K562 (cell line): Measurements from ENCODE around the gene PVALEF. TPM values are rescaled to one million over a fixed set of nuclear protein-coding genes. Genes with fewer than 3 reads are reported as not detected.
A peak's percentile ranks its signal among the peaks of the same experiment; 100 is the strongest.

Experiments used
- ATAC-seq: fragments of 200-7000 bp; cut with Tn5 transposase; 3 replicates; pipeline ENCODE4 v1.9.1; 2020; ENCODE audit warnings: moderate library complexity
- BruUV-seq: library from RNA; stranded (reverse); fragments of 400-500 nt; replicated peaks from 2 replicates; lab custom pipeline; 2021; lab: Mats Ljungman, UMichigan
- CTCF ChIA-PET: fragments of 300-600 bp; formaldehyde crosslinking; extraction: SDS; loops from one replicate; lab custom pipeline; 2021; ENCODE audit warnings: low intra/inter-chr PET ratio; lab: Yijun Ruan, JAX
- POLR2A ChIA-PET: fragments of 300-600, 350-650 bp; sonication (Branson Sonifier 250); formaldehyde crosslinking; extraction: SDS; loops from one replicate; lab custom pipeline; 2021; ENCODE audit warnings: antibody characterized with exemption, inconsistent platforms; lab: Yijun Ruan, JAX
- DNase-seq, 4 experiments: peaks; one replicate each; pipeline versions ENCODE4 v3.0.0 to v3.0.0-alpha.2; 2011 to 2018; ENCODE audit warnings: low spot score in 3 of 4, mixed read lengths in 3 of 4; ENCODE audit errors: extremely low read depth in 1 of 4
- FAIRE-seq: peaks from 2 replicates; lab custom pipeline; 2011; peaks lifted over from hg19 to GRCh38; lab: Jason Lieb, UNC
- H2AFZ ChIP-seq: 2 replicates; pipeline ENCODE4 v1.6.0; 2011; ENCODE audit warnings: low read depth, low read length, control low read depth, inconsistent platforms
- H3K27ac ChIP-seq: fragments of 200-600 bp; 3 replicates; pipeline ENCODE4 v1.8.0; 2011; ENCODE audit warnings: low read depth, mild to moderate bottlenecking, control low read depth, inconsistent platforms, low read length, moderate library complexity, mixed read lengths; ENCODE audit errors: extremely low read depth
- H3K27me3 ChIP-seq, 2 experiments: fragments of 300-600 bp in 1 of 2; 2 replicates in 1 of 2; 3 replicates in 1 of 2; pipeline versions ENCODE4 v1.6.0 to v1.8.0; 2011; ENCODE audit warnings: inconsistent platforms in 2 of 2, low read length in 2 of 2, mild to moderate bottlenecking in 1 of 2, mixed read lengths in 1 of 2, moderate library complexity in 1 of 2; ENCODE audit not compliant: control insufficient read depth in 2 of 2, insufficient read depth in 2 of 2
- H3K36me3 ChIP-seq: fragments of 300-600 bp; 3 replicates; pipeline ENCODE4 v1.8.0; 2011; ENCODE audit warnings: mild to moderate bottlenecking, low read length, inconsistent platforms; ENCODE audit not compliant: control insufficient read depth, insufficient read depth
- H3K4me1 ChIP-seq, 2 experiments: fragments of 200-600 bp in 1 of 2; replicated peaks in 1 of 2; 2 replicates in 1 of 2; 3 replicates in 1 of 2; pipeline versions ENCODE4 v1.5.1 to v1.8.0; 2011; ENCODE audit warnings: inconsistent platforms in 2 of 2, low read length in 2 of 2, mild to moderate bottlenecking in 1 of 2, mixed read lengths in 1 of 2, moderate library complexity in 1 of 2; ENCODE audit not compliant: control insufficient read depth in 2 of 2, insufficient read depth in 2 of 2
- H3K4me2 ChIP-seq: 2 replicates; pipeline ENCODE4 v1.6.1; 2011; ENCODE audit warnings: low read length, control low read depth, inconsistent platforms, mixed read lengths; ENCODE audit not compliant: insufficient read depth
- H3K4me3 ChIP-seq: fragments of 200-600 bp; sonication (generic), shearing (Covaris generic); 2 replicates; pipeline ENCODE4 v1.5.1; 2016; ENCODE audit warnings: control low read depth, inconsistent platforms
- H3K79me2 ChIP-seq: fragments of 200-600 bp; 3 replicates; pipeline ENCODE4 v1.8.0; 2011; ENCODE audit warnings: low read length, inconsistent platforms; ENCODE audit not compliant: control insufficient read depth, insufficient read depth
- H3K9ac ChIP-seq, 2 experiments: 2 replicates each; pipeline versions ENCODE4 v1.6.0 to v1.6.1; 2011; ENCODE audit warnings: low read depth in 2 of 2, low read length in 2 of 2, control low read depth in 1 of 2, inconsistent platforms in 1 of 2, mild to moderate bottlenecking in 1 of 2, mixed read lengths in 1 of 2; ENCODE audit not compliant: insufficient read depth in 1 of 2
- H3K9me1 ChIP-seq: one replicate; pipeline ENCODE4 v1.6.0; 2011; ENCODE audit warnings: inconsistent platforms, mild to moderate bottlenecking, low read length, moderate library complexity; ENCODE audit not compliant: control insufficient read depth, insufficient read depth
- H3K9me3 ChIP-seq: replicated peaks from 2 replicates; pipeline ENCODE4 v1.5.1; 2011; ENCODE audit warnings: low read depth, low read length, inconsistent platforms; ENCODE audit not compliant: control insufficient read depth, insufficient read depth
- H4K20me1 ChIP-seq: replicated peaks from 2 replicates; pipeline ENCODE4 v1.6.1; 2011; ENCODE audit warnings: low read length, inconsistent platforms, mixed read lengths; ENCODE audit not compliant: control insufficient read depth, insufficient read depth
- ADNP ChIP-seq: fragments of 200-800 bp; sonication (Bioruptor generic); IDR thresholded peaks from 2 replicates; pipeline ENCODE4 v1.6.1; 2016; ENCODE audit warnings: missing genetic modification characterization, missing compliant biosample characterization
- CHD2 ChIP-seq: IDR thresholded peaks from 2 replicates; pipeline ENCODE4 v1.6.1; 2011; ENCODE audit warnings: low read depth, low read length
- EP400 ChIP-seq: fragments of 450-650 bp; IDR thresholded peaks from 2 replicates; pipeline ENCODE4 v1.6.1; 2017; ENCODE audit warnings: antibody characterized with exemption, mild to moderate bottlenecking, moderate library complexity
- GTF2B ChIP-seq: IDR thresholded peaks from 2 replicates; pipeline ENCODE4 v1.6.1; 2011; ENCODE audit not compliant: insufficient read length; ENCODE audit errors: extremely low read depth
- PYGO2 ChIP-seq: fragments of 450-650 bp; IDR thresholded peaks from 2 replicates; pipeline ENCODE4 v1.6.1; 2016; ENCODE audit warnings: mild to moderate bottlenecking, missing genetic modification characterization, moderate library complexity, missing compliant biosample characterization
- RNF2 ChIP-seq: sonication (generic); IDR thresholded peaks from 2 replicates; pipeline ENCODE4 v1.6.1; 2016
- SMARCA5 ChIP-seq: fragments of 450-650 bp; IDR thresholded peaks from 2 replicates; pipeline ENCODE4 v1.6.1; 2016
- SREBF2 ChIP-seq: sonication (generic); formaldehyde crosslinking; IDR thresholded peaks from 2 replicates; pipeline ENCODE4 v1.4.0; 2020; ENCODE audit warnings: mild to moderate bottlenecking, missing genetic modification reagents
- STAT6 ChIP-seq: sonication (generic); formaldehyde crosslinking; IDR thresholded peaks from 2 replicates; pipeline ENCODE4 v1.8.1; 2023; ENCODE audit warnings: mild to moderate bottlenecking, missing genetic modification reagents
- ZBTB26 ChIP-seq: fragments of 450-650 bp; formaldehyde crosslinking; IDR thresholded peaks from 2 replicates; pipeline ENCODE4 v1.4.0; 2022; ENCODE audit warnings: missing genetic modification characterization
- ZBTB8A ChIP-seq: fragments of 450-650 bp; IDR thresholded peaks from 2 replicates; pipeline ENCODE4 v1.6.1; 2018; ENCODE audit warnings: mild to moderate bottlenecking, moderate library complexity; ENCODE audit not compliant: partially characterized antibody
- ZC3H11A ChIP-seq: IDR thresholded peaks from 2 replicates; pipeline ENCODE4 v1.6.1; 2012; ENCODE audit warnings: low read depth, low read length, improper control_type of control experiment
- ZNF764 ChIP-seq: fragments of 250-450 bp; sonication (Bioruptor Pico); IDR thresholded peaks from 2 replicates; pipeline ENCODE4 v1.4.0; 2020; ENCODE audit warnings: low read depth, mild to moderate bottlenecking, moderate library complexity
- WGBS: fragments of 100-300 bp; shearing (Covaris generic); methylation state at CpG from one replicate; pipeline ENCODE4 v1.1.6; 2016; ENCODE audit warnings: low coverage, mixed read lengths; ENCODE audit not compliant: insufficient coverage; ENCODE audit errors: missing lambda C conversion rate; 5-methylcytosine and 5-hydroxymethylcytosine counted together
- in situ Hi-C: fragments of 300-500 bp; cut with MboI; formaldehyde crosslinking; loops from 4 replicates; pipeline ENCODE4 v1.15.0; 2018; ENCODE audit warnings: inconsistent platforms, mixed read lengths
- intact Hi-C: fragments of 100-400 bp; cut with micrococcal nuclease; formaldehyde crosslinking; loops from 2 replicates; pipeline ENCODE4 v1.14.2; 2022
- polyA plus RNA-seq, 8 experiments: library from polyadenylated mRNA; depleted of rRNA in 4 of 8; stranded (reverse) in 5 of 8; unstranded in 3 of 8; fragments of >200 nt; fragmentation: Nextera tagmentation in 2 of 8; fragmentation: Illumina TruSeq in 1 of 8; extraction: Ambion mirVana in 2 of 8; extraction: Trizol in 1 of 8; gene quantifications; 2 replicates each; pipeline versions ENCODE4 v1.2.1 to v1.2.3, GENCODE V29; 2011 to 2014; ENCODE audit warnings: inconsistent platforms in 1 of 8, missing spikeins in 1 of 8
- total RNA-seq, 7 experiments: library from RNA; depleted of rRNA in 6 of 7; stranded (reverse); fragments of >200 nt in 6 of 7; fragmentation: Illumina TruSeq in 2 of 7; extraction: Trizol in 2 of 7; gene quantifications; 2 replicates each; pipeline versions ENCODE4 v1.2.1 to v1.2.3, GENCODE V29; 2011 to 2021; ENCODE audit warnings: low replicate concordance in 1 of 7

The PVALEF gene
- total and polyA plus RNA-seq, 9 of the 15 experiments (the other 6 are each of a cell fraction or from before 2014, with no cell fraction given), result not detected

GRCh38 chr17:81207610-81208581, 42.6 kb downstream of the PVALEF start (continued):
- TF ChIP-seq EP400, result no peak
- peak; percentile 60; the same call in 1 of the 2 replicates for TF ChIP-seq ADNP (tag)
- no peak for TF ChIP-seq ZBTB8A
- no peak for TF ChIP-seq SREBF2 (CRISPR knock-in tag)
- TF ChIP-seq STAT6 (CRISPR knock-in tag), result no peak

- Histone ChIP-seq H4K20me1 (no peaks in the 10 kb centered on the region), H3K4me3 (no peak overlapping the region), H3K9me1 (no peaks in the 10 kb centered on the region), H3K4me1 (peaks cover 0 to 20% of the 10 kb centered on the region in 2 experiments; a peak in 2 of 5 replicates), H2AFZ (no peak overlapping the region), H3K9me3 (no peaks in the 10 kb centered on the region), H3K79me2 (no peaks in the 10 kb centered on the region), H3K9ac (no peak overlapping the region), H3K27me3 (no peaks in the 10 kb centered on the region), H3K4me2 (no peak overlapping the region), H3K36me3 (0 out of 3 replicates have a peak, but pooled peaks cover 3% of the 10 kb centered on the region), H3K27ac (no peak overlapping the region)
- no TSS peak for BruUV-seq
- ATAC-seq (no peak), FAIRE-seq (no peak), DNase-seq (no peak)
- intact Hi-C loops (no loop called here), in situ Hi-C loops (no loop called here)
- WGBS, result 94% methylated on average over 9 of the region's 10 CpGs
- ChIA-PET CTCF (no interaction called here), POLR2A (interaction anchor here (0.5 to 0.6 kb wide), 2 partner anchors 140 to 159 kb away, joined by 3 to 4 read pairs; no protein-coding TSS in a partner anchor)
- no peak for TF ChIP-seq RNF2
- TF ChIP-seq ZBTB26, result no peak
- TF ChIP-seq STAT6 (CRISPR knock-in tag), result no peak
- no peak for TF ChIP-seq CHD2
- TF ChIP-seq PYGO2 (tag), result no peak
- no peak for TF ChIP-seq GTF2B
- TF ChIP-seq ZNF764 (CRISPR knock-in tag), result no peak
- TF ChIP-seq SMARCA5, result no peak
- no peak for TF ChIP-seq ZC3H11A
Measured at GRCh38 chr17:81208651-81209050, 43.3 kb downstream of the PVALEF start.
